WTC11 (cell line): ENCODE data around the gene COL26A1. TPM values are rescaled to one million over a fixed set of nuclear protein-coding genes. Genes with fewer than 3 reads are reported as not detected.
A peak's percentile ranks its signal among the peaks of the same experiment; 100 is the strongest.

Experiments used
- ATAC-seq: fragments of 200-7000 bp; cut with Tn5 transposase; 2 replicates; pipeline ENCODE4 v1.10.0; 2021; ENCODE audit warnings: mild to moderate bottlenecking, moderate library complexity
- CTCF ChIA-PET: fragments of 300-600 bp; sonication (Branson Sonifier 250); formaldehyde crosslinking; loops from one replicate; lab custom pipeline; 2021; ENCODE audit warnings: antibody characterized with exemption; lab: Charles Lee
- POLR2A ChIA-PET: fragments of 350-600 bp; sonication (Branson Sonifier 250); formaldehyde crosslinking; loops from one replicate; lab custom pipeline; 2021; ENCODE audit warnings: antibody characterized with exemption; lab: Charles Lee
- DNase-seq: peaks from one replicate; pipeline ENCODE4 v3.0.0; 2021; ENCODE audit warnings: low spot score
- H3K27ac Mint-ChIP-seq: 2 replicates; pipeline ENCODE4 v1.8.0; 2021; ENCODE audit warnings: mixed read lengths
- H3K27me3 Mint-ChIP-seq: 2 replicates; pipeline ENCODE4 v1.8.0; 2021; ENCODE audit warnings: low read depth, mild to moderate bottlenecking, moderate library complexity, mixed read lengths
- H3K36me3 Mint-ChIP-seq: 2 replicates; pipeline ENCODE4 v1.8.0; 2021; ENCODE audit warnings: mixed read lengths
- H3K4me1 Mint-ChIP-seq: 2 replicates; pipeline ENCODE4 v1.8.0; 2022; ENCODE audit warnings: mixed read lengths
- H3K4me3 Mint-ChIP-seq: 2 replicates; pipeline ENCODE4 v1.8.0; 2021; ENCODE audit warnings: mild to moderate bottlenecking, moderate library complexity, mixed read lengths
- H3K9me3 Mint-ChIP-seq: 2 replicates; pipeline ENCODE4 v1.8.0; 2021; ENCODE audit warnings: mixed read lengths
- CREB1 ChIP-seq: sonication (generic); formaldehyde crosslinking; IDR thresholded peaks from 2 replicates; pipeline ENCODE4 v1.8.0; 2023; ENCODE audit warnings: mild to moderate bottlenecking, missing genetic modification reagents
- CREM ChIP-seq: sonication (generic); formaldehyde crosslinking; IDR thresholded peaks from 2 replicates; pipeline ENCODE4 v1.8.1; 2022; ENCODE audit warnings: mild to moderate bottlenecking, missing genetic modification reagents, moderate library complexity
- EMX1 ChIP-seq: fragments of 250-450 bp; sonication (Bioruptor Pico); IDR thresholded peaks from 2 replicates; pipeline ENCODE4 v1.8.0; 2021; ENCODE audit warnings: mild to moderate bottlenecking
- ESRRA ChIP-seq: sonication (generic); formaldehyde crosslinking; IDR thresholded peaks from 2 replicates; pipeline ENCODE4 v1.8.1; 2022; ENCODE audit warnings: mild to moderate bottlenecking, missing genetic modification reagents, borderline replicate concordance
- GRHL2 ChIP-seq: fragments of 250-450 bp; sonication (Bioruptor Pico); IDR thresholded peaks from 2 replicates; pipeline ENCODE4 v1.8.0; 2022; ENCODE audit warnings: mild to moderate bottlenecking, moderate library complexity; ENCODE audit not compliant: insufficient replicate concordance, severe bottlenecking
- JUN ChIP-seq: sonication (generic); formaldehyde crosslinking; IDR thresholded peaks from 2 replicates; pipeline ENCODE4 v1.8.0; 2023; ENCODE audit warnings: mild to moderate bottlenecking, missing genetic modification reagents
- NFYB ChIP-seq: sonication (generic); formaldehyde crosslinking; conservative IDR thresholded peaks from 2 replicates; pipeline ENCODE4 v1.8.0; 2022; ENCODE audit warnings: low read depth, missing genetic modification reagents
- NR1H2 ChIP-seq: sonication (generic); formaldehyde crosslinking; IDR thresholded peaks from 2 replicates; pipeline ENCODE4 v1.9.0; 2021; ENCODE audit warnings: mild to moderate bottlenecking, moderate library complexity, missing genetic modification reagents
- NR2C2 ChIP-seq: sonication (generic); formaldehyde crosslinking; IDR thresholded peaks from 2 replicates; pipeline ENCODE4 v1.8.0; 2022; ENCODE audit warnings: mild to moderate bottlenecking, missing genetic modification reagents
- OVOL2 ChIP-seq: fragments of 250-450 bp; sonication (Bioruptor Pico); IDR thresholded peaks from 2 replicates; pipeline ENCODE4 v1.9.0; 2021; ENCODE audit warnings: mild to moderate bottlenecking, borderline replicate concordance
- ZNF263 ChIP-seq: sonication (generic); formaldehyde crosslinking; IDR thresholded peaks from 2 replicates; pipeline ENCODE4 v1.8.1; 2022; ENCODE audit warnings: low read depth, mild to moderate bottlenecking, moderate library complexity, missing genetic modification reagents
- ZNF317 ChIP-seq: sonication (generic); formaldehyde crosslinking; IDR thresholded peaks from 2 replicates; pipeline ENCODE4 v1.8.1; 2023; ENCODE audit warnings: low read depth, mild to moderate bottlenecking, moderate library complexity, missing genetic modification reagents, borderline replicate concordance
- total RNA-seq: library from RNA; stranded (reverse); gene quantifications from 3 replicates; pipeline ENCODE4 v1.2.3, GENCODE V29; 2021
- TF ChIP-seq, protein P1 (sequence below): fragments of 250-450 bp; sonication (Bioruptor Pico); IDR thresholded peaks from 2 replicates; pipeline ENCODE4 v1.9.0; 2021; ENCODE audit warnings: moderate library complexity, mild to moderate bottlenecking, inconsistent platforms, borderline replicate concordance
- TF ChIP-seq, protein P2 (sequence below): sonication (generic); formaldehyde crosslinking; IDR thresholded peaks from 2 replicates; pipeline ENCODE4 v1.8.1; 2023; ENCODE audit warnings: mild to moderate bottlenecking, missing genetic modification reagents
- TF ChIP-seq, protein P3 (sequence below): fragments of 250-450 bp; sonication (Bioruptor Pico); IDR thresholded peaks from 2 replicates; pipeline ENCODE4 v1.9.0; 2021; ENCODE audit warnings: mild to moderate bottlenecking
- TF ChIP-seq, protein P4 (sequence below): sonication (generic); formaldehyde crosslinking; IDR thresholded peaks from 2 replicates; pipeline ENCODE4 v1.8.1; 2023; ENCODE audit warnings: mild to moderate bottlenecking, missing genetic modification reagents, moderate library complexity
- TF ChIP-seq, protein P5 (sequence below): sonication (generic); formaldehyde crosslinking; IDR thresholded peaks from 2 replicates; pipeline ENCODE4 v1.8.1; 2023; ENCODE audit warnings: mild to moderate bottlenecking, missing genetic modification reagents, moderate library complexity
- TF ChIP-seq, protein P6 (sequence below): sonication (generic); formaldehyde crosslinking; IDR thresholded peaks from 2 replicates; pipeline ENCODE4 v1.8.0; 2022; ENCODE audit warnings: mild to moderate bottlenecking, missing genetic modification reagents
- TF ChIP-seq, protein P7 (sequence below): sonication (generic); formaldehyde crosslinking; IDR thresholded peaks from 2 replicates; pipeline ENCODE4 v1.8.0; 2022; ENCODE audit warnings: mild to moderate bottlenecking, missing genetic modification reagents
- TF ChIP-seq, protein P8 (sequence below): sonication (generic); formaldehyde crosslinking; IDR thresholded peaks from 2 replicates; pipeline ENCODE4 v1.8.0; 2023; ENCODE audit warnings: mild to moderate bottlenecking, missing genetic modification reagents
- TF ChIP-seq, protein P9 (sequence below): sonication (generic); formaldehyde crosslinking; IDR thresholded peaks from 2 replicates; pipeline ENCODE4 v1.8.1; 2022; ENCODE audit warnings: mild to moderate bottlenecking, missing genetic modification reagents, moderate library complexity, borderline replicate concordance

COL26A1 gene
- total RNA-seq, 1 experiment from 2014 or later = 64.4 TPM

DNA sequence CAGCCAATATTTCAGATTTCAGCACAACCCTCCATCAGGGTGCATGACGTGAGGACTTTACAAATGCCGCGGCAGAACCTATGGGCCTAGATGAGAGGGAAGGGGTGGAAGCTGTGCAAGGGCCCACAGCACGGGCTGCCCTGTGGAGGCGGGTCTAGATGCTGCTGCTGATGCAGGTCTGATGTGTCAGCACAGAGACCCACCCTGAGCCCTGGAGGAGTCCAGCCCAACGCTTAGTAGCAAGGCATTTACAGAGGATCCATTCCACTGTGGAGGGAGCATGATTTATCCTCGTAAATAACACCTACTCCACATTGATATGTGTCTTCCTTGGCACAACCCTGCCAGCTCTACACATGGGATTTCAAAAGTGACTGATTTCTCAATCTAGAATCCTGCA, 217.9 kb downstream of the COL26A1 start:
- ChIA-PET CTCF (interaction anchor here (0.9 kb wide), 1 partner anchor 71 kb away, joined by 5 read pairs; no protein-coding TSS in a partner anchor), POLR2A (no interaction called here)
- TF ChIP-seq JUN (CRISPR knock-in tag) (no peak), GRHL2 (CRISPR knock-in tag) (no peak), OVOL2 (CRISPR knock-in tag) (no peak), ZNF317 (no peak), ESRRA (CRISPR knock-in tag) (no peak)
- TF ChIP-seq, protein P1, sequence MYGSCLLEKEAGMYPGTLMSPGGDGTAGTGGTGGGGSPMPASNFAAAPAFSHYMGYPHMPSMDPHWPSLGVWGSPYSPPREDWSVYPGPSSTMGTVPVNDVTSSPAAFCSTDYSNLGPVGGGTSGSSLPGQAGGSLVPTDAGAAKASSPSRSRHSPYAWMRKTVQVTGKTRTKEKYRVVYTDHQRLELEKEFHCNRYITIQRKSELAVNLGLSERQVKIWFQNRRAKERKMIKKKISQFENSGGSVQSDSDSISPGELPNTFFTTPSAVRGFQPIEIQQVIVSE (CRISPR knock-in tag) = no peak
- TF ChIP-seq, protein P2, sequence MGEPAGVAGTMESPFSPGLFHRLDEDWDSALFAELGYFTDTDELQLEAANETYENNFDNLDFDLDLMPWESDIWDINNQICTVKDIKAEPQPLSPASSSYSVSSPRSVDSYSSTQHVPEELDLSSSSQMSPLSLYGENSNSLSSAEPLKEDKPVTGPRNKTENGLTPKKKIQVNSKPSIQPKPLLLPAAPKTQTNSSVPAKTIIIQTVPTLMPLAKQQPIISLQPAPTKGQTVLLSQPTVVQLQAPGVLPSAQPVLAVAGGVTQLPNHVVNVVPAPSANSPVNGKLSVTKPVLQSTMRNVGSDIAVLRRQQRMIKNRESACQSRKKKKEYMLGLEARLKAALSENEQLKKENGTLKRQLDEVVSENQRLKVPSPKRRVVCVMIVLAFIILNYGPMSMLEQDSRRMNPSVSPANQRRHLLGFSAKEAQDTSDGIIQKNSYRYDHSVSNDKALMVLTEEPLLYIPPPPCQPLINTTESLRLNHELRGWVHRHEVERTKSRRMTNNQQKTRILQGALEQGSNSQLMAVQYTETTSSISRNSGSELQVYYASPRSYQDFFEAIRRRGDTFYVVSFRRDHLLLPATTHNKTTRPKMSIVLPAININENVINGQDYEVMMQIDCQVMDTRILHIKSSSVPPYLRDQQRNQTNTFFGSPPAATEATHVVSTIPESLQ (CRISPR knock-in tag) = no peak
- no peak for ATAC-seq
- no peak for DNase-seq
- no peak overlapping the region for H3K27ac Mint-ChIP-seq
- peaks cover 5% of the 10 kb centered on the region for H3K27me3 Mint-ChIP-seq
- no peak overlapping the region for H3K4me3 Mint-ChIP-seq
- peaks cover 41% of the 10 kb centered on the region for H3K9me3 Mint-ChIP-seq
- H3K36me3 Mint-ChIP-seq = peaks cover 27% of the 10 kb centered on the region
- H3K4me1 Mint-ChIP-seq = peaks cover 16% of the 10 kb centered on the region

DNA sequence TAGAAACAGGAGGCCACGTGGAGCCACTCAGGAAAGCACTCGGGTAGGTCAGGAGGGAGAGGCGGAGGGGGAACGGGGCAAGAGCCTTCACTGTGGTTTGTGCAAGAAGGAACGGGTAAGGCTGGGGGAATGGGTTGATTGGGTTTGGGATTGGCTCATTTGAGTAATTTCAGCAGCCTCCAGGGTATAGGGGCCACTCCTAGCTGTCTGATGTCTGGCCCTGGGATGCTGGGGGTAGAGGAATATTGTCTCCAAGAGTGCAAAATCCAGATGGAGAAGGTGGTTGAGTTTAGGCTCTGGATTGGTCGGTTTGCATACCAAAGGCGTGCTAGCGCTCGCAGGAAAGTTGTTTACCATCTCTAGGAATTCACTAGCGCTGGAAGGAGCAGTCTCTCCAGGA, 219.2 kb downstream of the COL26A1 start:
- Mint-ChIP-seq H3K9me3 (peaks cover 33% of the 10 kb centered on the region), H3K36me3 (peaks cover 20% of the 10 kb centered on the region), H3K27ac (0 out of 2 replicates have a peak overlapping the region, but pooled peaks have one; percentile 29), H3K4me3 (no peak overlapping the region), H3K4me1 (peaks cover 9% of the 10 kb centered on the region), H3K27me3 (peaks cover 15% of the 10 kb centered on the region)
- POLR2A ChIA-PET = no interaction called here
- DNase-seq (no peak), ATAC-seq (no peak)
- CTCF ChIA-PET = interaction anchor here (0.6 kb wide), 1 partner anchor 67 kb away, joined by 3 read pairs; no protein-coding TSS in a partner anchor
- TF ChIP-seq, protein P3, sequence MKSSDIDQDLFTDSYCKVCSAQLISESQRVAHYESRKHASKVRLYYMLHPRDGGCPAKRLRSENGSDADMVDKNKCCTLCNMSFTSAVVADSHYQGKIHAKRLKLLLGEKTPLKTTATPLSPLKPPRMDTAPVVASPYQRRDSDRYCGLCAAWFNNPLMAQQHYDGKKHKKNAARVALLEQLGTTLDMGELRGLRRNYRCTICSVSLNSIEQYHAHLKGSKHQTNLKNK (CRISPR knock-in tag) = no peak
- TF ChIP-seq, protein P4, sequence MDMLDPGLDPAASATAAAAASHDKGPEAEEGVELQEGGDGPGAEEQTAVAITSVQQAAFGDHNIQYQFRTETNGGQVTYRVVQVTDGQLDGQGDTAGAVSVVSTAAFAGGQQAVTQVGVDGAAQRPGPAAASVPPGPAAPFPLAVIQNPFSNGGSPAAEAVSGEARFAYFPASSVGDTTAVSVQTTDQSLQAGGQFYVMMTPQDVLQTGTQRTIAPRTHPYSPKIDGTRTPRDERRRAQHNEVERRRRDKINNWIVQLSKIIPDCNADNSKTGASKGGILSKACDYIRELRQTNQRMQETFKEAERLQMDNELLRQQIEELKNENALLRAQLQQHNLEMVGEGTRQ (CRISPR knock-in tag) = no peak
- TF ChIP-seq EMX1 (CRISPR knock-in tag) = no peak
- no peak for TF ChIP-seq ZNF263
- TF ChIP-seq NR1H2 = no peak
- no peak for TF ChIP-seq NFYB
- TF ChIP-seq, protein P5, sequence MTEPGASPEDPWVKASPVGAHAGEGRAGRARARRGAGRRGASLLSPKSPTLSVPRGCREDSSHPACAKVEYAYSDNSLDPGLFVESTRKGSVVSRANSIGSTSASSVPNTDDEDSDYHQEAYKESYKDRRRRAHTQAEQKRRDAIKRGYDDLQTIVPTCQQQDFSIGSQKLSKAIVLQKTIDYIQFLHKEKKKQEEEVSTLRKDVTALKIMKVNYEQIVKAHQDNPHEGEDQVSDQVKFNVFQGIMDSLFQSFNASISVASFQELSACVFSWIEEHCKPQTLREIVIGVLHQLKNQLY (CRISPR knock-in tag) = no peak
- no peak for TF ChIP-seq NR2C2 (CRISPR knock-in tag)
- TF ChIP-seq, protein P6, sequence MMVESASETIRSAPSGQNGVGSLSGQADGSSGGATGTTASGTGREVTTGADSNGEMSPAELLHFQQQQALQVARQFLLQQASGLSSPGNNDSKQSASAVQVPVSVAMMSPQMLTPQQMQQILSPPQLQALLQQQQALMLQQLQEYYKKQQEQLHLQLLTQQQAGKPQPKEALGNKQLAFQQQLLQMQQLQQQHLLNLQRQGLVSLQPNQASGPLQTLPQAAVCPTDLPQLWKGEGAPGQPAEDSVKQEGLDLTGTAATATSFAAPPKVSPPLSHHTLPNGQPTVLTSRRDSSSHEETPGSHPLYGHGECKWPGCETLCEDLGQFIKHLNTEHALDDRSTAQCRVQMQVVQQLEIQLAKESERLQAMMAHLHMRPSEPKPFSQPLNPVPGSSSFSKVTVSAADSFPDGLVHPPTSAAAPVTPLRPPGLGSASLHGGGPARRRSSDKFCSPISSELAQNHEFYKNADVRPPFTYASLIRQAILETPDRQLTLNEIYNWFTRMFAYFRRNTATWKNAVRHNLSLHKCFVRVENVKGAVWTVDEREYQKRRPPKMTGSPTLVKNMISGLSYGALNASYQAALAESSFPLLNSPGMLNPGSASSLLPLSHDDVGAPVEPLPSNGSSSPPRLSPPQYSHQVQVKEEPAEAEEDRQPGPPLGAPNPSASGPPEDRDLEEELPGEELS = no peak
- TF ChIP-seq, protein P7, sequence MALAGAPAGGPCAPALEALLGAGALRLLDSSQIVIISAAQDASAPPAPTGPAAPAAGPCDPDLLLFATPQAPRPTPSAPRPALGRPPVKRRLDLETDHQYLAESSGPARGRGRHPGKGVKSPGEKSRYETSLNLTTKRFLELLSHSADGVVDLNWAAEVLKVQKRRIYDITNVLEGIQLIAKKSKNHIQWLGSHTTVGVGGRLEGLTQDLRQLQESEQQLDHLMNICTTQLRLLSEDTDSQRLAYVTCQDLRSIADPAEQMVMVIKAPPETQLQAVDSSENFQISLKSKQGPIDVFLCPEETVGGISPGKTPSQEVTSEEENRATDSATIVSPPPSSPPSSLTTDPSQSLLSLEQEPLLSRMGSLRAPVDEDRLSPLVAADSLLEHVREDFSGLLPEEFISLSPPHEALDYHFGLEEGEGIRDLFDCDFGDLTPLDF (CRISPR knock-in tag) = no peak
- TF ChIP-seq CREM (CRISPR knock-in tag) = no peak
- no peak for TF ChIP-seq CREB1 (CRISPR knock-in tag)
- TF ChIP-seq, protein P8, sequence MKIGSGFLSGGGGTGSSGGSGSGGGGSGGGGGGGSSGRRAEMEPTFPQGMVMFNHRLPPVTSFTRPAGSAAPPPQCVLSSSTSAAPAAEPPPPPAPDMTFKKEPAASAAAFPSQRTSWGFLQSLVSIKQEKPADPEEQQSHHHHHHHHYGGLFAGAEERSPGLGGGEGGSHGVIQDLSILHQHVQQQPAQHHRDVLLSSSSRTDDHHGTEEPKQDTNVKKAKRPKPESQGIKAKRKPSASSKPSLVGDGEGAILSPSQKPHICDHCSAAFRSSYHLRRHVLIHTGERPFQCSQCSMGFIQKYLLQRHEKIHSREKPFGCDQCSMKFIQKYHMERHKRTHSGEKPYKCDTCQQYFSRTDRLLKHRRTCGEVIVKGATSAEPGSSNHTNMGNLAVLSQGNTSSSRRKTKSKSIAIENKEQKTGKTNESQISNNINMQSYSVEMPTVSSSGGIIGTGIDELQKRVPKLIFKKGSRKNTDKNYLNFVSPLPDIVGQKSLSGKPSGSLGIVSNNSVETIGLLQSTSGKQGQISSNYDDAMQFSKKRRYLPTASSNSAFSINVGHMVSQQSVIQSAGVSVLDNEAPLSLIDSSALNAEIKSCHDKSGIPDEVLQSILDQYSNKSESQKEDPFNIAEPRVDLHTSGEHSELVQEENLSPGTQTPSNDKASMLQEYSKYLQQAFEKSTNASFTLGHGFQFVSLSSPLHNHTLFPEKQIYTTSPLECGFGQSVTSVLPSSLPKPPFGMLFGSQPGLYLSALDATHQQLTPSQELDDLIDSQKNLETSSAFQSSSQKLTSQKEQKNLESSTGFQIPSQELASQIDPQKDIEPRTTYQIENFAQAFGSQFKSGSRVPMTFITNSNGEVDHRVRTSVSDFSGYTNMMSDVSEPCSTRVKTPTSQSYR (CRISPR knock-in tag) = no peak
- TF ChIP-seq, protein P9, sequence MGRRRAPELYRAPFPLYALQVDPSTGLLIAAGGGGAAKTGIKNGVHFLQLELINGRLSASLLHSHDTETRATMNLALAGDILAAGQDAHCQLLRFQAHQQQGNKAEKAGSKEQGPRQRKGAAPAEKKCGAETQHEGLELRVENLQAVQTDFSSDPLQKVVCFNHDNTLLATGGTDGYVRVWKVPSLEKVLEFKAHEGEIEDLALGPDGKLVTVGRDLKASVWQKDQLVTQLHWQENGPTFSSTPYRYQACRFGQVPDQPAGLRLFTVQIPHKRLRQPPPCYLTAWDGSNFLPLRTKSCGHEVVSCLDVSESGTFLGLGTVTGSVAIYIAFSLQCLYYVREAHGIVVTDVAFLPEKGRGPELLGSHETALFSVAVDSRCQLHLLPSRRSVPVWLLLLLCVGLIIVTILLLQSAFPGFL (CRISPR knock-in tag) = no peak
